Chondrocyte (in vitro differentiated cells): ENCODE measurements around the gene CTBS. TPM values are rescaled to one million over a fixed set of nuclear protein-coding genes. Genes with fewer than 3 reads are reported as not detected.

Experiments
- DNase-seq: peaks from one replicate; pipeline ENCODE4 v3.0.0; 2021; ENCODE audit warnings: mixed read lengths, low spot score
- H3K27ac Mint-ChIP-seq: one replicate; pipeline ENCODE4 v1.8.0; 2021; ENCODE audit warnings: mild to moderate bottlenecking, moderate library complexity, mixed read lengths; ENCODE audit not compliant: unreplicated experiment
- H3K27me3 Mint-ChIP-seq: 2 replicates; pipeline ENCODE4 v1.8.0; 2021; ENCODE audit warnings: low read depth, mixed read lengths
- H3K36me3 Mint-ChIP-seq: 2 replicates; pipeline ENCODE4 v1.8.0; 2021; ENCODE audit warnings: low read depth, mixed read lengths
- H3K4me1 Mint-ChIP-seq: 2 replicates; pipeline ENCODE4 v1.8.0; 2021; ENCODE audit warnings: low read depth, mild to moderate bottlenecking, mixed read lengths
- H3K4me3 Mint-ChIP-seq: one replicate; pipeline ENCODE4 v1.8.0; 2021; ENCODE audit warnings: mild to moderate bottlenecking, moderate library complexity, mixed read lengths; ENCODE audit not compliant: unreplicated experiment
- H3K9me3 Mint-ChIP-seq: 2 replicates; pipeline ENCODE4 v1.8.0; 2021; ENCODE audit warnings: low read depth, mixed read lengths
- total RNA-seq: library from RNA; stranded (reverse); gene quantifications from 3 replicates; pipeline ENCODE4 v1.2.1, GENCODE V29; 2021
- TF ChIP-seq, protein P1 (sequence below): fragments of 200-600 bp; sonication (generic); IDR thresholded peaks from 2 replicates; pipeline ENCODE4 v1.5.0; 2021; ENCODE audit warnings: antibody characterized with exemption, mild to moderate bottlenecking, moderate library complexity

The CTBS gene
- total RNA-seq, 1 donor from 2014 or later: 20.9 TPM

DNA sequence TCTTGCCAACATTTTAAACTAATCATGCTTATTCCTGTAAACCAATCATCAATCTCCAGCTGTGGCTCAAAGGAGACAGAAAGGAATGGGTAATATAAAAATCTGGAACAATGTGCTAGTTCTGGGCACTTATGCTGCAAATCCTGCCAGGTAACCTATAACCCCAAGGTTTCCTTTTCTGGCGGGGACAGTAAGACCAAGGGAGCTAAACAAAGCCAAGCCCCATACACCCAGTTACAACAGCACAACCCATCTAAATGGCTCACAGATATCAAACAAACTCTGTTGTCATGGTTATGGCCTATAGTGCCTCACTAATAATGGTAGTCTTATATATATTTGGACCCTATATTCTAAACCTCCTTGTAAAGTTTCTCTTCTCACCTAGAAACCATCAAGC is 36.9 kb upstream of the CTBS start:
- Mint-ChIP-seq H3K9me3 (peaks cover 17% of the 10 kb centered on the region), H3K27me3 (no peaks in the 10 kb centered on the region), H3K4me1 (peaks cover 8% of the 10 kb centered on the region), H3K4me3 (no peak overlapping the region), H3K36me3 (peaks cover 2% of the 10 kb centered on the region), H3K27ac (no peak overlapping the region)
- DNase-seq: no peak
- TF ChIP-seq, protein P1, sequence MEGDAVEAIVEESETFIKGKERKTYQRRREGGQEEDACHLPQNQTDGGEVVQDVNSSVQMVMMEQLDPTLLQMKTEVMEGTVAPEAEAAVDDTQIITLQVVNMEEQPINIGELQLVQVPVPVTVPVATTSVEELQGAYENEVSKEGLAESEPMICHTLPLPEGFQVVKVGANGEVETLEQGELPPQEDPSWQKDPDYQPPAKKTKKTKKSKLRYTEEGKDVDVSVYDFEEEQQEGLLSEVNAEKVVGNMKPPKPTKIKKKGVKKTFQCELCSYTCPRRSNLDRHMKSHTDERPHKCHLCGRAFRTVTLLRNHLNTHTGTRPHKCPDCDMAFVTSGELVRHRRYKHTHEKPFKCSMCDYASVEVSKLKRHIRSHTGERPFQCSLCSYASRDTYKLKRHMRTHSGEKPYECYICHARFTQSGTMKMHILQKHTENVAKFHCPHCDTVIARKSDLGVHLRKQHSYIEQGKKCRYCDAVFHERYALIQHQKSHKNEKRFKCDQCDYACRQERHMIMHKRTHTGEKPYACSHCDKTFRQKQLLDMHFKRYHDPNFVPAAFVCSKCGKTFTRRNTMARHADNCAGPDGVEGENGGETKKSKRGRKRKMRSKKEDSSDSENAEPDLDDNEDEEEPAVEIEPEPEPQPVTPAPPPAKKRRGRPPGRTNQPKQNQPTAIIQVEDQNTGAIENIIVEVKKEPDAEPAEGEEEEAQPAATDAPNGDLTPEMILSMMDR: no peak

DNA sequence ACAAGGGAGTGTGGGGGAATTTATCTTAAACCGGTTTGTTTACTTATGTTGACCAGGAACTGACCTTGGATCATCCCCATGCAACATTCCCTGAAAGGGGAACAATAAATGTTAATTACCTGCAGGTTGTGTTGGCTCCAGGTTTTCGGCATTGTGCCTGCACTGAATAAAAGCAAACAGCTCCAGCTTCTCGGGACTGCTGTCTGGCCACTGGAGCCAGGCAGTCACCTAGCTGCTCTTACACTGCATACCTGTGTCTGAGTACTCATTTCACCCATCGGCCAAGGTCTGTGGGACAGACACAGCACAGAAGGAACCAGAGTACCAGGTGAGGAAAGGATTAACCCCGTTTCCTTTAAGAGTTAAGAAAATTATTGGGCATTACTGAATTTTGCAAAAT is 32.7 kb upstream of the CTBS start:
- no peaks in the 10 kb centered on the region for H3K27me3 Mint-ChIP-seq
- peaks cover 1% of the 10 kb centered on the region for H3K36me3 Mint-ChIP-seq
- TF ChIP-seq, protein P1: no peak
- DNase-seq: no peak
- H3K27ac Mint-ChIP-seq: no peak overlapping the region
- H3K9me3 Mint-ChIP-seq: peaks cover 2% of the 10 kb centered on the region
- peaks cover 40% of the 10 kb centered on the region for H3K4me1 Mint-ChIP-seq
- no peak overlapping the region for H3K4me3 Mint-ChIP-seq

DNA sequence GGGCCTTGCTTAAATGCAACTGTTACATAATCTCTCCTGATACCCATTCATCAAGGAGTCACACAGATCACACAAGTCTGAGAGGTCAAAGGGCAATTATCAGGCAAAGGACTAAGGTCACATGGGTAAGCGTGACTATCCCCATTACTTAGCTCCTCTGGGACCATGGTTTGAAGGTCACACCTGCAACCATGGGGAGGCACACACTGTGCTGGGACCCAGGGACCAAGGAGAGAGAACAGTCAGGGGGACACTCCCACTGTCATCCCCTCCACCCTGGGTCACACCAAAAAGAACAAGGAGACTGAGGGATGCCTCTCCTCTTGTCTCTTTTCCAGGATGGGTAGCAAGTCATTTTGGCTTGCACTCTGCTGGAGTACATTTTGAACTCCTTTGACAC is 30.9 kb upstream of the CTBS start:
- TF ChIP-seq, protein P1: no peak
- peaks cover 1% of the 10 kb centered on the region for H3K36me3 Mint-ChIP-seq
- H3K9me3 Mint-ChIP-seq: peaks cover 2% of the 10 kb centered on the region
- H3K27me3 Mint-ChIP-seq: no peaks in the 10 kb centered on the region
- H3K27ac Mint-ChIP-seq: no peak overlapping the region
- no peak overlapping the region for H3K4me3 Mint-ChIP-seq
- H3K4me1 Mint-ChIP-seq: peaks cover 45% of the 10 kb centered on the region
- DNase-seq: no peak

DNA sequence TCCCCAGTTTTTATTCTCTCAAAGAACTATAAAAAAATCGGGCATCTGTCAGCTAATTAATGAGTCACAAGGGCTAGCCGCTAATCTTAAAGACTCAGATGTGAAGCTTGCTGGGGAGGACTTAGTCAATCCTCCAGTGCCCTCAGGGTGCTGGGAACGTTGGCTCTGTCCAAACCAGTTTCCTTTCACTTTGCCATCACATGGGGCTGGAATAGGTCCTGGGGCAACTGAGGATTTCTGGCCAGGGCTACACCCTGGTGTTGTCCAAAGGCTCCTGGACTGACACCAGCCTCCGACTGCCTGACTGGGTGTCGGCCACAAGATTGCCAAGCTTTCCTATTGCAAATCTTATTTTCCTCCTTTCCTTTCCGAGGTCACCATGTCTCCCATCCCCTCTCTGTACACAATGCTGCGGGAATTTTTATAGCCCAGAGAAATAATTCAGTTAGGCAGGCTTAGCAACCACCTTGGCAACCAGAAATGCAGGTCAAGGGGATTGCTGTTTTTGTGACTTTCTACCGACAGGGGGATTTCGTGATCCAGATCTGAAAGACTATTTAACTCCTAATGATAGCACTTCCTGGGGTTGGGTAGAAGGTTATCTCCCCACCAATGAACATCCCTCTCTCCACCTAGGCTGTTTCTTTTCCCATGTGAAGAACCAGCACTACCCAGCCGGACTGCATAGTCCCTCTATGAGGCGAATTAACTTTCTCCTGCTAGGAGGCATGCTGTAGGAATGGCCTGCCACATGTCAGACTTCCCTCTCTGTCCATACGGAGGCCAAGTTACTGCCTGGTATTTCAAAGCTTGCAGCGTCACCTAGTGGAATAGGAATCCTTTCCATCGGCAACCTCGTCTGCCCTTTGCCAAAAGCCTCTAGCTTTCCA is 29.9 kb upstream of the CTBS start:
- Mint-ChIP-seq H3K4me1 (peaks cover 55% of the 10 kb centered on the region), H3K4me3 (peak overlapping the region; percentile 58), H3K27ac (peak overlapping the region; percentile 91), H3K9me3 (peaks cover 2% of the 10 kb centered on the region), H3K27me3 (no peaks in the 10 kb centered on the region), H3K36me3 (peaks cover 1% of the 10 kb centered on the region)
- TF ChIP-seq, protein P1: peak; percentile 82
- no peak for DNase-seq

DNA sequence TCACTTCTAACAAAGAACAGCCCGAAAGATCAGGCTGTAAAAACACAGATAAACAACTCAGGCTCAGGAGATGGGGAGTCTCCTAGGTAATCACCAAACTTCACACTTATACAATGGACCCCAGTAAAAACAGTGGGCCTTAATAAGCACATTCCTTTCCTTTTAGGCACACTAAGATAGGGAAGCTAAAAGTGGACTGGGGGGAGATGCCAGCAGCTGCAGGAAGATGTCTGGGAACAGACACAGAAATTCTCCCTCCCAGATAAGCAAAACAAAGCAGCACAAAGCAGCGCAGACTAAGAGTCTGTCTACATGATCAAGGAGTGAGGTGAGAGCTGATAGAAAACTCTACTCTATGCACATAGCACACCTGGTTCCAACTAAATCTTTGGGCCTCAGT is 29.0 kb upstream of the CTBS start:
- no peak for DNase-seq
- Mint-ChIP-seq H3K27me3 (no peaks in the 10 kb centered on the region), H3K4me1 (peaks cover 65% of the 10 kb centered on the region), H3K36me3 (peaks cover 1% of the 10 kb centered on the region), H3K27ac (peak overlapping the region; percentile 91), H3K9me3 (peaks cover 2% of the 10 kb centered on the region), H3K4me3 (peak overlapping the region; percentile 58)
- TF ChIP-seq, protein P1: no peak
